HG03520 (cell line): ENCODE measurements around the gene TAS2R3.
"Not testable (repeated sequence)": the region's sequence is repeated elsewhere in the genome, so short reads cannot be mapped to it uniquely, and the experiment has no call there.

Source experiments
- ATAC-seq: cut with Tn5 transposase; IDR thresholded peaks from one replicate; pipeline ENCODE4 v1.9.1; 2021; ENCODE audit warnings: mild to moderate bottlenecking, moderate library complexity; ENCODE audit not compliant: unreplicated experiment

TAS2R3 gene, protein sequence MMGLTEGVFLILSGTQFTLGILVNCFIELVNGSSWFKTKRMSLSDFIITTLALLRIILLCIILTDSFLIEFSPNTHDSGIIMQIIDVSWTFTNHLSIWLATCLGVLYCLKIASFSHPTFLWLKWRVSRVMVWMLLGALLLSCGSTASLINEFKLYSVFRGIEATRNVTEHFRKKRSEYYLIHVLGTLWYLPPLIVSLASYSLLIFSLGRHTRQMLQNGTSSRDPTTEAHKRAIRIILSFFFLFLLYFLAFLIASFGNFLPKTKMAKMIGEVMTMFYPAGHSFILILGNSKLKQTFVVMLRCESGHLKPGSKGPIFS

DNA sequence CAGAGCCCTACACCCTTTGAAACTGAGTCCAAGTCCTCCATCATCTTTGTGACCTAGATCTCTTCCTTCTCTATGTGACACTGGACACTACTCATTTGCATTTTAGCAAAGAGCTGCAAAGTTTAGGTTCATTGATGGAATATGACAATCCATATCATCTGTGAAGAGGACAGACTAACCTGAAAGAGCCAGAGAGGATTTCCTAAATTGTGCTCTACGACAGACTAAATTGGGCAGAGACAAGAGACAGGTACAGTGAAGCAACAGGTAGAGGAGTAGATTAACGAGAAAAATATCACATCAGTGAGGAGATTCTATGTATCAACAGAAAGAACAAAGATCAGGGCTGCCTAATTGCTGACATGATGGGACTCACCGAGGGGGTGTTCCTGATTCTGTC lies at the start of gene TAS2R3:
TSS of gene TAS2R3 (plus strand) at position 301 of the 400 bp plus-strand sequence. CDS start at position 363, 62 bp downstream.
- ATAC-seq, result no peak

DNA sequence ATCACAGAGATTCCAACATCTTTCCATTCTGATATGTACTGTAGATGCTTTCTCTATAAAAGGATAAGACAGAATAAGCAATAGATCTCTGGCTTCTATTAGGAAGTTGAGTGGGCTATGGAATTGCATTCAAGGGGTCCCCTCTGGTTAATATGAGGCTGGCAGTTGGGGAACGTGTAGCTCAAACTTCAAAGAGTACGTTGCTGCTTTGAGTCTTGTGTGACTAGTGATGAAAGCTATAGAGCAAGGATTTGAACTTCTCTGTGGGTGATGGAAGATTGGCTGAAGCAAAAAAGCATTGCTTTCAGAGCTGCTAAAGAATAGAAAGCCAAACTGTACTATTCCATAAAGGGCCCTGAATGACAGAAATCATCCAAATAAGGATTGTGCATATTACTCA lies 49.3 kb upstream of the TAS2R3 start:
- ATAC-seq, result no peak

DNA sequence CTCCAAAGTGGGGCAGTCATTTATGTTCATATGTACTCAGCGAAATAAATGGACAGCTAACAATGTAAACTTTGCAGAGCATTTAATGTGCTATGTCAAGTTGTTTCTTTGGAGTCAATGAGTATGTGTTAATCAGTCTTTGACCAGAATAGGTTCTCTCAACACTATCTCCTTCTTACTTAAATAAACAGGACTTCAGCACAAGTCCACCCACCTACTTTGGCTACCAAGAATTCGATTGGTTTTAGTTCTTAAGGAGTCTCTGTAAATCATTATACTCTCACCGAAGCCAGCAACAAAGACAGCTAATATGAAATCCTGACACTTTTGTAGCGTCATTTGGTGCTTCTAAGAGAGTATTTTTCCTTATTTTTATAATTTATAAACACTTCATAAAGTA lies 48.9 kb upstream of the TAS2R3 start:
- no peak for ATAC-seq

DNA sequence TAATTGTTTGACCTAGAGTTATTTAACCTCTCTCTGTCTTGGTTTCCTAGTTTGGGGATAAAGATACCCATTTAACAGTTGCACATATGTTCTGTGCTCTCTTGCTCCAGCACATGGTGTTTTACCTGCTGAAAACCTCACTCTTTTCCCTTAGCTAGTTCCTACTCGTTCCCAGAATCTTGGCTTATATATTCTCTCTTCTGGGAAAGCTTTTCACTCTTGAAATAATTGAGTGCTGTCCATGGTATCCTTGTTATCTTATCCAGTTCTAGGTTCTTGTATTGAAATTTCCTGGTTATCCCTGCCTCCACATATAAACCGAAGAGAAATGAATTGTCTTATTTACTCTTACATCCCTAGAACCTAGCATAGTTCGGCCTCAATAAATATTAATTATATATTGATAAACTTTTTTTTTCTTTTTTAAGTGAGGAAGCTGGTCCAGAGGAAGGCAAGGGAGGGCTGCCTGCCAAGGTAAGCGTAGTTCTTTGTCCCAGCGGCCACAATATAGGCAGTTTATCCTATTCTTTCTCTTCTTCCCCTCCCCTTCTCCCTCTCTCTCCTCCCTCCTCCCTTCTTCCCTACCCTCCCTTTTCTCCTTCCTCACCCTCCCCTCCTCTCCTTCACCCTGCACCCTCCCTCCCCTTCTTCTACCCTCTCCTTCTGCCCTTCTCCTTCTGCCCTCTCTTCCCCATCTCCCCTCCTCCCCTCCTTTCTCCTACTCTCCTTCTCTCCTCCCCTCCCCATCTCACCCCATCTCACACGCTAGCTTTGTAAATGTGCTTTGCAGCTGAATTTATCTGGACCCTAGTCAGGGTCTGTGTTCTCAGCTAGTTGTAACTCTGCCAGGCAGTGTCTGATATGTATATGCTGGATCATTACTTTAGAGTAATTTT lies 47.9 kb upstream of the TAS2R3 start:
- no peak for ATAC-seq

DNA sequence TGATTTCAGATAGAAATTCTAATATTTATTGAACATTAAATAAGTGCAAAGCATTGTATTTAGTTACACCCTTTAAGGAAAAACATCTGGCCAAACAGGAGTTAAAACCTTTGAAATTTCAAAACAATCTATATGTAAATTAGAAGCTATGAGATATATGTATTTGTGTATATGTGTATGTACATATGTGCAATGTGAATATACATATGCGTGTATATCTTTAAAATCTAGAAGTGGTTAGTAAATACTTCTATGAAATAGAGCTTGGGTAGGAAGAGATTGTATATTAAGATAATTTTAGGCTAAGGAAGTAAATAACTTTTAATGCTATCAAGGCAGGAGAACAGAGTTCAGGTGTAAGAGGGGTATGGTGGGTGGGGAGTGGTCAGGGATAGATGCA lies 46.4 kb upstream of the TAS2R3 start:
- ATAC-seq, result no peak

DNA sequence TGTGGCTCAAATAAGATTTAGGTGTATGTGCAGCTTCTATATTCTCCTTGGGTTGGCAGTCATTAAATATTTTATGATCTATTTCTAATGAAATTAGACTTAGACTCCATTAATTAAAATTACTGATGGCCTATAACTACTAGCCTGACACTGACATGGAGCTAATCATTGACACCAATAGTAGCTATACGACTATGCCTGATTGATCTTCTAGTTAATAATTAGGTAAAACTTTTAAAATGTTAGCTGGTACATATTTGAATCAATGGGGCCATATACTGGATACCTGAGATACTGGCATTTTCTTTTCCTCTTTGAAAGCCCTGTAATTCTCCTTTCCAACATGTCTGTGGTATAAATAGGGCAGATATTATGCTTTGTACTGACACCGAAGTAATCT lies 41.4 kb upstream of the TAS2R3 start:
- ATAC-seq, result no peak

DNA sequence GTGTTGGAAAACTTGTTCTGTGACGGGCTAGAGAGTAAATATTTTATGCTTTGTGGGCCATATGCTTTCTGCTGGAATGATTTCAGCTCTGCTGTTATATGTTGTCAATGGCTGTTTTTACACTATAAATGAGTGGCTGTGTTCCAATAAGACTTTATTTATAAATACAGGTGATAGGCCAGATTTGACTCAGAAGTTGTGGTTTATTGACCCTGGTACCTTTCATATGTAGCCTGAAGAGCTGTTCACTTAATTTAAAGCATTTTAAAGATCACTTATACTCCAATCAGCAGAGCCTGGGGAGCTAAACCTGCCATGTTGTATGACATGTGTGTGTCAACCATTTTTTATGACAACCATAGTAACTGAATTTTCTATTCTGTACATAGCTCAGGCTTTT lies 34.9 kb upstream of the TAS2R3 start:
- ATAC-seq, result no peak

DNA sequence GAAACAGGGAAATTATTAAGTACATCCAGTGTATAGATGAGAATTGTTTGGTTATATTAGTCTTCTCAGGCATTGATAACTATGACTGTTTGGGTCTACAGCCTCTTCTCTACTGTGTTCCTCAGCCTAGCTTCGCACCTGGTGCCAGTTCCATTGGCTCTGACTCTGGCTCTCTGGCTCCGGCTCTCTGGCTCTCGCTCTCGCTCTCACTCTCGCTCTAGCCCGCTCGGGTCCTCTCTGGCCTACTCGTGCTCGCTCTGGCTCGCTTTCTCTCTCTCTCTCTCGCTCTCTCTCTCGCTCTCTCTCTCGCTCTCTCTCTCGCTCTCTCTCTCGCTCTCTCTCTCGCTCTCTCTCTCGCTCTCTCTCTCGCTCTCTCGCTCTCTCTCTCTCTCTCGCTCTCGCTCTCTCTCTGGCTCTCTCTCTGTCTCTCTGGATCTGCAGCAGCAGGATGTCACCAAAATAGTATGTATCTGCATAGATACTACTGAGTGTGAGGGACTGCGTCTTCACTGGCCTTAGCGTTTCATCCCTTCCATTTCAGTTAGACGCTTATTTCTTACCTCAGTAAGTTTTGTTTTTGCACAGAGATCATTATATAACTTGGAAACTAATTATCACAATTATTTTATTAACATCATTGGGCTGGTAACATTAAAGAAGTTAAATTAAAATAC lies 32.3 kb upstream of the TAS2R3 start:
- no peak for ATAC-seq

DNA sequence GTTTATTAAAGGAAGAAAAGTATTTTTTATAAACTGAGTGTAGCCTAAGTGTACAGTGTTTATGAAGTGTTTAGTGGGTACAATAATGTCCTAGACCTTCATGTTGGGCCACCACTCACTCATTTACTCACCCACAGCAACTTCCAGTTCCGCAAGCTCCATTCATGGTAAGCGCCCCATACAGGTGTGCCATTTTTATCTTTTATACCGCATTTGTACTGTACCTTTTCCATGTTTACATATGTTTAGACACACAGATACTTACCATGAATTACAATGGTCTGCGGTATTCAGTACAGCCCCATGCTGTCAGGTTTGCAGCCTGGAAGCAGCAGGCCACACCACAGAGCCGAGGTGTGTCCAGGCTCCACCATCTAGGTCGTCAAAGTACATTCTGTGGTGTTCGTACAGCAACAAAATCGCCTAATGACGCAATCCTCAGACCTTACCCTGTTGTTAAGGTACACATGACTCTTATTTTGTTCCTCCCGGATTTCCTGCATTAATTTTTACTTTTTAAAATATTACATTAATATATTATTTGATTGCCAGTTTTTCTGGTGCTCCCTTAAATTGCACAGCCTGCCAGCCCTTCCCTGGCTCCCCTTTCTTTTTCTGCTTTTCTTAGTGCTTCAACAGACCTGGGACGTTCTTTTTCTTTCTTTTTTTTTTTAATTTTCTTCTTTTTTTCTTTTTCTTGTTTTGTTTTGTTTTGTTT lies 26.6 kb upstream of the TAS2R3 start:
- ATAC-seq, result no peak

DNA sequence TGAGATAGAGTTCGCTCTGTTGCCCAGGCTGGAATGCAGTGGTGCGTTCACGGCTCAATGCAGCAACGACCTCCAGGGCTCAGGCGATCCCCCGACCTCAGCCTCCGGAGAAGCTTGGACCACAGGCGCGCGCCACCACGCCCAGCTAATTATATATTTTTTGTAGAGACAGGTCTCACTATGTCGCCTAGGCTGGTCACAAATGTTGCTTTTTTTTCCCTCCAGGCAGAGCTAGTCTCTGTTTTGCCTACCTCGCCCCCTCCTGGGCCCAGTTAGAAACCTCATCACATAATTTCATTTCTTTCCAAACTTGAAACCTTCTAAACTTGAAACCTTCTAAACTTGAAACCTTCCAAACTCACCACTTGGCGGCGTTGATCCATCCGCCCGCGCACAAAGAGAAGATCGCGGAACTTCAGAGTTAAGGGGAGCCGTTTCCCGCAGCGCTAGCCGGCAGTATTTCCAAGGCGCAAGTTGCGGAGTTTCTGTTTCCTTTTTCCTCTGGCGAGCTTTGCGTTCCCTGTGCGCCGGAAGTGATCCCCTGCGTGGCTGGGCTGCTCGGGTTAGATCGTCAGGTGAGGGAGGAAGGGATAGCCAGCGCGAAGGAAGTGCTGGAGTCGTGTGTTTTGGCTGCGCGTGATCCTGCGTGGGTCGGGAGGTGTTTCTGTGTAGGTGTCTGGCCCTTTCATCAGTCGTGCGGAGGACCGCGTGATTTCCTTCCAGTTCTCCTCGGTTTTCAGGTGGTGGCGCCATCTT lies 25.9 kb upstream of the TAS2R3 start, which contains the start of gene SSBP1:
TSS of gene SSBP1 (plus strand) at position 523 of the 756 bp plus-strand sequence. CDS start 809 bp downstream, outside the sequence.
- ATAC-seq, result peak; percentile 87

DNA sequence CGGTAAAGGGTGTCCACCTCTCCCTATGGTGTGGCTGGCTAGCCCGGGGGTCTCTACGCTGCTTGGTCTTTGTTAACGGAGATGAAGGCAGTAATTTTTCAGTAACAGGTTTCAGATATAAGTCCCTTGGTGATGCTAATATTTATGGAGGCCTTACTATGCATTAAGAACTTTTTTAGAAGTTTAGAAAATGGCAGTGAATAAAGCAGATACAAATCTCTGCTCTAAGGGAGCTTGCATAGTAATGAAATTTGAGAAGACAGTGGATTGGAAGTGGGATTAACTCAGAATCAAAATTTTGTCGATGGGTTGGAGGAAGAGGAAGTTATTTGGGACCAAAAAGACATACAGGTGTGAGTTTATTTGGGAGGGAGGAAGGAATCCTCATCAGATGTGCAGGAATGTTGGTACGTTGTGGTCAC lies 25.3 kb upstream of the TAS2R3 start:
- ATAC-seq, result no peak

DNA sequence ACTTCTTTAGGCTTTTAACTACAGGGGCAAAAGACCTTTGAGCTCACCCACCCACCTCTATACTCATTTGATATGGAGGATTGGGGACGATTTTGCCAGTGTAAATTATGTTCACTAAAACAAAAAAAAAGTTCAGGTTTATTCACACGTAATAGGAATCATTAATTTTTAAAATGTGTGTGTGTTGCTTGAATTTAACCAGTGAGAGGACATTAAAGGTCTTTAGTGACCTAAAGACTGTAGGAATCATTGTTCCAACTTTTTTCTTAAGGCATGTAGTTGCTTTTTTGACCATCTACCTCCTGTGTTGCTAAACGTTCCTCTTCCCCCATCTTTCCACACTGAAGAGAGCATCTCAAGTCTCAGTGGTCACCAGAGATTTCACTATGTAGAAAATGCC lies 24.6 kb upstream of the TAS2R3 start:
- no peak for ATAC-seq

DNA sequence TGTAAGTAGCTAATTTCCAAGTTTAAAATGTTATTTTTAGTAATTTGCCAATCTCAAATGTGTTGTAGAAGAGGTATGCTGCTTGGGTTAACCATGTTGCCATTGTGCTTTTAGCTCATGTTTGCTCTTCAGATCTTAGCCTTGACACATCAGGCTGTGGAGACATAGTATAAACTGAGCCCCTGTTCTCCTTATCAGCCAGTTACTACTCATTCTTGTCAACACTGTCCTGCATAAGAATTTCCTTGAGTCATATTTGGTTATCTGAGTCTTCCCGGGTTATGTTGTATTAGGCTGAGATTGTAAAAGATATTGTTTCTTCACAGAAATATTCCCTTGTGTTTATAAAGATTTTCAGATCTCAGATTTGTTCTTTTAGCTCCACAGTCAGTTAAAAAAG lies 21.7 kb upstream of the TAS2R3 start:
- no peak for ATAC-seq

DNA sequence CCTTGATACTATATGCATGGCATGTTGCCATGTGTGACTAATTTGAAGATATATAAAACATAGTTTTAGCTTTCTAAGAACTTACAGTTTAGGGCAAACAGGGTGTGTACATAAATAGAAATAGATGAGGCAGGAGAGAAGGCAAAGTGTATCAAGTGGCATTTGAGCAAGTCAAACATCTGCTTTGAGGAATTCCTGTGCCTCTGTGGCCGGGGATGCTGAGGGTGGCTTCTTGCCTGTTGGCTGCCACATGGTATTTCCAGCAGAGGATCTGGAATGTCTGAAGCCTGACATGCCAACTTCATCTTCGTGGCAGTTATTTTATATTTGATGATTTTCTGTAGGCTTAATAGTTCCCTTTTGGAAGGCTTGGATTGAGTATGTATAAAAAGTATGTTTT lies 19.8 kb upstream of the TAS2R3 start:
- no peak for ATAC-seq

DNA sequence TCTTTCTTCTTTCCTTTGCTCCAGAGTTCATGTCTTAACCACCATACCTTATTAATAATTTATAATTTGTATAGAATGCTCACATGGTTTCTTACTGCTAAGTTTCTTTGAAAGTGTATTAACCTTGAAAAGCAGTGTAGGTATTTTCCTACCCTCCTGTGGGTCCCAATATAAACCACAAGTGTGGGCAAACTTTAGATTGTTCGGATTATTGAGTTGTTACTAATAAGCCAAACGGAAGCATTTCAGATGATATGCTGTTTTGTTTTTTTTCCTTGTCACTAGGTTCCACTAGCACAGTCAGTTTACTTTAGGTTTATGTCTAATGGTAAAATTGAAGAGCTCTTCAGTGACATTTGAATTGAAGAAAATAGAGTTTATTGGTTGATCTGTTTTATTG lies 15.5 kb upstream of the TAS2R3 start:
- ATAC-seq, result no peak

DNA sequence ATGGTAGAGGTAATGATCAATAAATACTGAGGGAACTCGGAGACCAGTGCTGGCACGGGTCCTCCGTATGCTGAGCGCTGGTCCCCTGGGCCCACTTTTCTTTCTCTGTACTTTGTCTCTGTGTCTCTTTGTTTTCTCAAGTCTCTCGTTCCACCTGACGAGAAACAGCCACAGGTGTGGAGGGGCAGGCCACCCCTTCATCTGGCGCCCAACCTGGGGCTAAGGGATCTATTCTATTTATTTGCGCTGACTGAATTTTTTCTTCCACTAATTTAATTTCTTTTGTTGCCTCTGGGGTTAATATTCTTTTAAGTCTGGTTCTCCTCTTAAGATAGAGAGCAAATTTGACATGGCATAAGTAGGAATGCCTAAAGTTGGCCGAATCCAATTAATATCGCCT lies 12.0 kb upstream of the TAS2R3 start:
- not testable (repeated sequence) for ATAC-seq

DNA sequence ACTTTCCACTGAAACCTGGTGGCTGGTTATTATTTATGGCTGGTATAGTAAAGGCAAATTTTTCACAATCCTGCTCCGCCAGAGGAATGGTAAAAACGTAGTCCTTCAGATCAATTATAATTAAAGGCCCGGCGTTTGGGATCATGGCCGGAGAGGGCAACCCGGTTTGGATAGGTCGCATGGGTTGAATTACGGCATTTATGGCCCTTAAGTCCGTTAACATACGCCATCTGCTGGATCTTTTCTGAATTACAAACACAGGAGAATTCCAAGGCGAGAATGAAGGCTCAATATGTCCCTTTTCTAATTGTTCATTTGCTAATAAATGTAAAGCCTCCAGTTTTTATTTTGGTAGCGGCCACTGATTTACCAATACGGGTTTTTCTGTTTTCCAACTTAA lies 11.3 kb upstream of the TAS2R3 start:
- no peak for ATAC-seq

DNA sequence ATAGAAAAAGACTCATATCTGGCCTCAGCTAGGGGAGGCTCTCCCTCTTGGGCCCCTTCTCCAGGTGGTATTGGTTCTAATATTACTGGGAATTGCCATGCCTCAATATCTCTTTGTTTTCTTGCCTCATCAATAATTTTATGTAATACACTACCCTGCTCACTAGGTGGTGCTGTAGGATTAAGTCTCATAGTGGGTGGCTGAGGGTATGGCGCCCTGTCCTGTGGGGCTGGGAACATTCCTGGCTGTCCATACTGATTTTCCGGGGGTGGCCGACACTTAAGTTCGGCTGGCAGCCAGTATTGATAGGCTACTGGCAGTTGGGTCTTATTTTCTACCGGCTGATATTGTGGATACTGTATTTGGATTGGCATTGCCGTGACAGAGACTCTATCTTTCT lies 9.0 kb upstream of the TAS2R3 start:
- ATAC-seq, result no peak

DNA sequence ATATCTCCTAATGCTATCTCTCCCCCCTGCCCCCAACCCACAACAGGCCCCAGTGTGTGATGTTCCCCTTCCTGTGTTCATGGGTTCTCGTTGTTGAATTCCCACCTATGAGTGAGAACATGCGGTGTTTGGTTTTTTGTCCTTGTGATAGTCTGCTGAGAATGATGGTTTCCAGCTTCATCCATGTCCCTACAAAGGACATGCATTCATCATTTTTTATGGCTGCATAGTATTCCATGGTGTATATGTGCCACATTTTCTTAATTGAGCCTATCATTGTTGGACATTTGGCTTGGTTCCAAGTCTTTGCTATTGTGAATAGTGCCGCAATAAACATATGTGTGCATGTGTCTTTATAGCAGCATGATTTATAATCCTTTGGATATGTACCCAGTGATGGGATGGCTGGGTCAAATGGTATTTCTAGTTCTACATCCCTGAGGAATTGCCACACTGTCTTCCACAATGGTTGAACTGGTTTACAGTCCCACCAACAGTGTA lies 6.2 kb downstream of the TAS2R3 start:
- ATAC-seq, result not testable (repeated sequence)

DNA sequence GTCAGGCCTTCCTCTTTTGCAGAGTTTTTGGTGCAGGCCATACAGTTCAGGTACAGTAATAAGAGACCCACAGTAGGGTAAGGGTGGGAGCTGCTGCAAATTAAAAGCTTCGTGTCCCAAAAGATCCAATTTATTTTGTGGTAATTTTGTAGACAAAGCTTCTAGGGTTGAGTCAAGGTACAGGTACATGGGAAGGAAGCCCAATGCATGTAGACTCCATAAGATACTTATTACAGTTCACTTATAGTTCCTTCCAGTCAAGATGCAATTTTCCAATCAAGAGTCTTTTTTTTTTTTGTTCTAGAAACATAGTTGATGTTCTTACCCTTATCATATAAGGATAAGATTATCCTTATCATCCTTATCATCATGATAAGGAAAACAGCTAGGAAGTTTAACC lies 12.5 kb downstream of the TAS2R3 start, which contains the start of gene TAS2R4:
TSS of gene TAS2R4 (plus strand) at position 301 of the 400 bp plus-strand sequence. CDS start 1,815 bp downstream, outside the sequence.
- ATAC-seq, result no peak
